MG63 (cell line): ENCODE measurements around the gene EMC9. TPM values are rescaled to one million over a fixed set of nuclear protein-coding genes. Genes with fewer than 3 reads are reported as not detected.
"Not testable (repeated sequence)": the region's sequence is repeated elsewhere in the genome, so short reads cannot be mapped to it uniquely, and the experiment has no call there.

Source experiments
- DNase-seq: peaks from one replicate; pipeline ENCODE4 v3.0.0-alpha.2; 2020
- H3K27me3 ChIP-seq: fragments of 250-450 bp; sonication (Bioruptor Pico); 2 replicates; pipeline ENCODE4 v1.5.1; 2020; ENCODE audit warnings: mild to moderate bottlenecking, moderate library complexity
- H3K36me3 ChIP-seq: fragments of 250-450 bp; sonication (Bioruptor Pico); 2 replicates; pipeline ENCODE4 v1.5.1; 2020; ENCODE audit warnings: mild to moderate bottlenecking, moderate library complexity
- H3K4me3 ChIP-seq: fragments of 250-450 bp; sonication (Bioruptor Pico); 2 replicates; pipeline ENCODE4 v1.5.1; 2020; ENCODE audit warnings: mild to moderate bottlenecking, moderate library complexity
- H3K9me3 ChIP-seq: fragments of 250-450 bp; sonication (Bioruptor Pico); 2 replicates; pipeline ENCODE4 v1.5.1; 2020; ENCODE audit warnings: mild to moderate bottlenecking, moderate library complexity
- total RNA-seq: library from RNA; depleted of rRNA; stranded (reverse); fragments of >200 nt; shearing (Covaris generic); gene quantifications from 2 replicates; pipeline ENCODE4 v1.2.3, GENCODE V29; 2014; ENCODE audit warnings: low replicate concordance

The EMC9 gene
- total RNA-seq, 1 experiment from 2014 or later, result 15.7 TPM

GRCh38 chr14:24108336-24108874 lies 33.0 kb downstream of the EMC9 start:
- H3K27me3 ChIP-seq, result no peaks in the 10 kb centered on the region
- no peak overlapping the region for H3K4me3 ChIP-seq
- no peaks in the 10 kb centered on the region for H3K36me3 ChIP-seq
- DNase-seq, result no peak
- no peaks in the 10 kb centered on the region for H3K9me3 ChIP-seq

DNA sequence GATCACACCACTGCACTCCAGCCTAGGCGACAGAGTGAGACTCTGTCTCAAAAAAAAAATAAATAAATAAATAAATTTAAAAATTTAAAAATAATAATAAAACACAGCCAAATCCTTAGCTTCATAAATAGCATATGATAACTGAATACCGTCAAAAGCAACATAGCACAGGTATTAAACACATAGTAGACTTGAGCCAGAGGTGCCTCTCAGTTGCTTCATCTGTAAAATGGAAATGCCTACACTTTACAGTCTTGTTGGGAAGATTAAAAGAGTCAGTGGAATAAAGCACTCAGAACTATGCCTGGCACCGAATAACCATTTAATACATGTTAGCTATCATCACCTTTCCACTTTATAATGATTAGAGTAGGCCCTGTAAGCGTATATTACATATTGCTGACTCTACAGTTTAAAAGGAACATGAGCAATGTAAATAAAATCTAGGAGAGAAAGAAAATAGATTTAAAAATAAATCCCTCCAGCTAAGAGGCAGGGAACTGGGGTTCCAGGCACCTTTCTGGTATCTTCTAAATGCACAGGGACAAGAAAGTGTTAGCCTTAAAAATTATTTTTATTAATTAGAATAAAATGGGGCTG lies 34.6 kb downstream of the EMC9 start:
- DNase-seq, result no peak
- no peak overlapping the region for H3K4me3 ChIP-seq
- no peaks in the 10 kb centered on the region for H3K27me3 ChIP-seq
- H3K9me3 ChIP-seq, result no peaks in the 10 kb centered on the region
- H3K36me3 ChIP-seq, result no peaks in the 10 kb centered on the region; the same call in 1 of the 2 replicates

GRCh38 chr14:24105609-24106239 lies 35.7 kb downstream of the EMC9 start:
- H3K9me3 ChIP-seq, H3K4me3 ChIP-seq, DNase-seq, H3K27me3 ChIP-seq, H3K36me3 ChIP-seq: not testable (repeated sequence)

- H3K4me3 ChIP-seq, result no peak overlapping the region
- no peaks in the 10 kb centered on the region for H3K9me3 ChIP-seq
- H3K36me3 ChIP-seq, result no peaks in the 10 kb centered on the region; the same call in 1 of the 2 replicates
- H3K27me3 ChIP-seq, result no peaks in the 10 kb centered on the region
- DNase-seq, result no peak
Observed at GRCh38 chr14:24103451-24103850, 37.9 kb downstream of the EMC9 start.

- Histone ChIP-seq H3K4me3 (no peak overlapping the region), H3K9me3 (no peaks in the 10 kb centered on the region), H3K27me3 (no peaks in the 10 kb centered on the region), H3K36me3 (no peaks in the 10 kb centered on the region; the same call in 1 of the 2 replicates)
- no peak for DNase-seq
Observed at GRCh38 chr14:24102357-24103048, 38.9 kb downstream of the EMC9 start.

DNA sequence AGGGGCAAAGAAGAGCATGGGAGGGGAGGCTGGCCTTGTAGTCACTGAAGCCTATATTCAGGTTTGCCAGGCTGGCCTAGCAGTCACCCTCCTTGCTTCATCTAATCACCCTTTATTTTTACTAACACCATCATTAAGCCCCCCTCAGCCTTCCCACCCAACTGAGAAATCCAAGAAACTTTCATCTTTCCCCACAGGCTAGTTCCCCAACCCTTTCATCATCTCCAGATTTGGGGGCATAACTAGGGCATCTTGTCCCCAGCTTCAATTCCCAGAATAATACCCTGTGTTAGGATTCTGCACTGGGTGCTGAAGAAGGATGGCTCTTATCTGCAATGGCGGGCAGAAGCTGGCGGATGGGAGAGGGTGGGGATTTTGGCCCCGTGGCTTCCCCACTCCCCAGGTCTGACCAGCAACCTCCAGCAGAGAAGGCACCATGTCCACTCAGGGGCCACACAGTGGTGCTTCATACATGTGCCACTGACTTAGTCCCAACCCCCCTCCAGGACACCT lies 40.4 kb downstream of the EMC9 start:
- H3K36me3 ChIP-seq, result no peaks in the 10 kb centered on the region; the same call in 1 of the 2 replicates

DNA sequence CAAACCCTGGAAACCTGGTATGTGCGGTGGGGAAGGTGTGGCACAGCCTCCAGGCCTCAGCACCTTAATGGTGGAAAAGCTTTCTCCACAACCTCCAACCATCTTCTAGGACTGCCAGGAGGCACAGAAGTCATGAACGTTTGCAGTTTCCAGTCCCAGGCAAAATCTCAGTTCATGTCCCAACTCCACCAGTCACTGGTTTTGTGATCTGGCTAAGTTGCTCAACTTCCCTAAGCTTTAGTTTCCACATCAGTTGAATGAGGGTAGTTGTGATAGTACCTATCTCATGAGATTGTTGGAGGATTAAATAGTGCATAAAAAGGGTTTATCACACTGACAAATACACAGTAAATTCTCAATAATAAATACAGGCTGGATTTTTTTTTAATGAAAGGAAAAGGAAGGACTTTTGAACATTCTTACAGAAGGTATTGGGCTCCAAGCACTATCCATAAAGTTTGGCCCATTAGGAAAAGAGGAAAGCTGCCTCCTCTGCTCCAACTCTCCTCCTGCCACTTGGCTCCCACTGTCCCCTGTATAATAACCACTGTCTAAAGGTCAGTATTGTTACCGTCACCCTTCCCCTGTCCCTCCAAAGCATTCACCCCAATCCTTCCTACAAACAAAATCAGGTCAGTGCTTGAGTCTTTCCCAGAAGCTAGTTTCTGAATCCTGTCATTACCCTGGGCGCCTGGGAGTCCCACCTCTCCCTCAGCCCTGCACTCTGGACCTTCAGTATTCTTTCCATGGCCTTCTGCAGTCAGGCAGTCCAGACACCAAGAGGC lies 41.0 kb downstream of the EMC9 start:
- Histone ChIP-seq H3K9me3 (no peaks in the 10 kb centered on the region), H3K27me3 (no peaks in the 10 kb centered on the region), H3K36me3 (no peaks in the 10 kb centered on the region; the same call in 1 of the 2 replicates), H3K4me3 (no peak overlapping the region)
- DNase-seq, result no peak

More for the DNA sequence above, 40.4 kb downstream of the EMC9 start:
- H3K27me3 ChIP-seq, result no peaks in the 10 kb centered on the region
- no peaks in the 10 kb centered on the region for H3K9me3 ChIP-seq
- no peak for DNase-seq
- no peak overlapping the region for H3K4me3 ChIP-seq

GRCh38 chr14:24098927-24099813 lies 42.2 kb downstream of the EMC9 start:
- no peak for DNase-seq
- H3K36me3 ChIP-seq, result no peaks in the 10 kb centered on the region; the same call in 1 of the 2 replicates
- no peak overlapping the region for H3K4me3 ChIP-seq
- no peaks in the 10 kb centered on the region for H3K27me3 ChIP-seq
- H3K9me3 ChIP-seq, result no peaks in the 10 kb centered on the region

GRCh38 chr14:24098229-24098926 lies 43.0 kb downstream of the EMC9 start:
- H3K4me3 ChIP-seq, result no peak overlapping the region
- no peaks in the 10 kb centered on the region for H3K9me3 ChIP-seq
- DNase-seq, result no peak
- H3K36me3 ChIP-seq, result no peaks in the 10 kb centered on the region; the same call in 1 of the 2 replicates
- no peaks in the 10 kb centered on the region for H3K27me3 ChIP-seq

GRCh38 chr14:24096545-24097181 lies 44.7 kb downstream of the EMC9 start:
- DNase-seq, result no peak
- no peaks in the 10 kb centered on the region; the same call in 1 of the 2 replicates for H3K36me3 ChIP-seq
- no peaks in the 10 kb centered on the region for H3K9me3 ChIP-seq
- H3K4me3 ChIP-seq, result no peak overlapping the region
- H3K27me3 ChIP-seq, result no peaks in the 10 kb centered on the region

DNA sequence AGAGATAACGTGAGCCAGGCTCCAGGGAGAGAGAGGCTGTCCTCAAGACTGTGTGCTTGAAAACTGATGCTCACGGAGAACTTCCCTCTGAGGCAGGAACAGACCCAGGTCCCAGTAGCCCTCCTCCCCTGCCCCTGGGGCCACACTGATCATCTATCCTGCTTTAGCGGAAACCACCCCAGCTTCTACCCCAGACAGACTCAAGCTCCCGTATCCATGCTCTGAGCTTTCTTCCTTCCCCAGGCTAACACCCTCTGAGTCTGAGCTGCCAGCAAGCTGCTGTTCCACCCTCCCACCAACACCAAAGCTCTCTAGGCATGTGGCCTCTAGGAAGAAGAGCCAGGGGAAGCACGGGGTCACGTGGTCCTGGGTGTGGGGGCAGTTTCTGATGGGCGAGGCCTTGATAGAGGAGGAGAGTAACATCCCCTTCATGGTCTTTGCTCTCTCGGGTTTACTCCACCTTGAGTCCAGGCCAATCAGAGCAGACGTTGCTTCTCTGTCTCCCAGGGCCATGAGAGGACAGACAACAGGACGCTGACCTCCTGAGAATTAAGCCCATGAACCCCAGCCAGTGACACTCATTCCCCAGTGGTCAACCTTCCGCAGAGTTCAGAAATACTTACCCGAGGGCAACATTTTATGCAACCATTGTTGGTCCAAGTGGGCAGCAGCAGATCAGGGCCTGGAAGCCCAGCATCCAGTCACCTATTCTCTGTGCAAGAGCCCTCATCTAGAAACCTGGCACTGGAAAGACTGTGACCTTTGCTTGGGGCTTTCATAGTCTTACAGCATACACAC lies 45.9 kb downstream of the EMC9 start:
- Histone ChIP-seq H3K9me3 (no peaks in the 10 kb centered on the region), H3K4me3 (peak overlapping the region; percentile 90), H3K27me3 (no peaks in the 10 kb centered on the region), H3K36me3 (no peaks in the 10 kb centered on the region; the same call in 1 of the 2 replicates)
- peak; percentile 62 for DNase-seq

GRCh38 chr14:24094841-24095270 lies 46.5 kb downstream of the EMC9 start:
- Histone ChIP-seq H3K27me3 (no peaks in the 10 kb centered on the region), H3K36me3 (no peaks in the 10 kb centered on the region; the same call in 1 of the 2 replicates), H3K4me3 (peak overlapping the region; percentile 90), H3K9me3 (no peaks in the 10 kb centered on the region)
- no peak for DNase-seq

GRCh38 chr14:24093901-24094840 lies 47.2 kb downstream of the EMC9 start, which contains the start of gene PCK2:
PCK2 (plus strand) TSS chr14:24094311; CDS start chr14:24094406, 95 bp downstream.
- Histone ChIP-seq H3K4me3 (peak within 1 kb of the TSS; percentile 90), H3K27me3 (no peaks in the 10 kb centered on the region), H3K9me3 (no peaks in the 10 kb centered on the region), H3K36me3 (no peaks in the 10 kb centered on the region; the same call in 1 of the 2 replicates)
- DNase-seq, result peak; percentile 96
